Measurements from ENCODE around the gene PTPRZ1.

The PTPRZ1 gene

GRCh38 chr7:122067077-122067476 lies 194.1 kb downstream of the PTPRZ1 start:
- CTCF ChIA-PET, result no interaction called here
- no peak for DNase-seq (ENCODE audit: low read depth, low spot score)
- H3K4me3 ChIP-seq (ENCODE audit: low read depth, low read length), result no peak overlapping the region
- TF ChIP-seq CTCF (IDR thresholded peaks at IDR 0.05; ENCODE audit: insufficient read depth, low read length, missing control alignments), result no peak
- POLR2A ChIA-PET, result no interaction called here

DNA sequence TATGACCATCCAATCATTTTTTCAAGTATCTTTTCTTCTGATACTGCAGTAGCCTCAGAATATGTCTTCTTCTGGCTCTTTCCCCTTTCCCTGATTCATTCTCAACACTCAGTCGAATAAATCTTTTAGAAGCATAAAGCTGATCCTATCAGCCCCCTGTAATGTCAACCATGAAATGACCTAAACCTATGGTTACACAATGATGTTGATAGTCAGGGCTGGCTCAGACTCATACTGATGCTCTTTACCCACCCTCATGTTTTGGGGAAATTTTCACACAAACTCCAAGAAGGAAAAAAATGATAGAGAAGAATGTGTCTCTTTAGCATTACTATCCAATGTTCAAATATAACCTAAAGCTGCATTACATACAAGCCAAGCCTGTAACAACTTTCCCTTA lies 195.1 kb downstream of the PTPRZ1 start:
- H3K4me3 ChIP-seq (ENCODE audit: low read depth, low read length), result no peak overlapping the region
- no peak for DNase-seq (ENCODE audit: low read depth, low spot score)
- POLR2A ChIA-PET, result no interaction called here
- TF ChIP-seq CTCF (IDR thresholded peaks at IDR 0.05; ENCODE audit: insufficient read depth, low read length, missing control alignments), result no peak
- CTCF ChIA-PET, result no interaction called here

DNA sequence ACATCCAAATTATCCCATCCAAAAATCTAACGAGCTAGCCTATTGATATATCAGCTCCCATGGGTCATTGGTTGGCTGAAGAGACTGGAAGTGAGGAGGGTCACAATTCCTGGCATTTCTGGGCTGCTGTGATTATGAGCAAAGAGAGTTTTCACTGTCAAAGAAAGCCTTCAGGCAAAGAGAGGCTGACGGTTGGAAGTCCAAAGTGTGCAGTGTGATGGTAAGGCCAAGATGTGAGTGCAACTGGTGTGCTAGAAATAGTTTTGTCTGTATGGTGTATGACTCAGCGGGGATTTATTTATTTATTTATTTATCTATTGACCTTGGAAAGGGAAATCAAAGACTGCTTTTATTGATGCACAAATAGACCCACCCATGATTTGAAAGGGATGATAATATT lies 196.0 kb downstream of the PTPRZ1 start:
- no peak for TF ChIP-seq CTCF (IDR thresholded peaks at IDR 0.05; ENCODE audit: insufficient read depth, low read length, missing control alignments)
- H3K4me3 ChIP-seq (ENCODE audit: low read depth, low read length), result no peak overlapping the region
- ChIA-PET CTCF (no interaction called here), POLR2A (no interaction called here)
- no peak for DNase-seq (ENCODE audit: low read depth, low spot score)

- no peak overlapping the region for H3K4me3 ChIP-seq (ENCODE audit: low read depth, low read length)
- no peak for TF ChIP-seq CTCF (IDR thresholded peaks at IDR 0.05; ENCODE audit: insufficient read depth, low read length, missing control alignments)
- POLR2A ChIA-PET, result no interaction called here
- no peak for DNase-seq (ENCODE audit: low read depth, low spot score)
- CTCF ChIA-PET, result no interaction called here
Observed at GRCh38 chr7:122070062-122070461, 197.1 kb downstream of the PTPRZ1 start.

DNA sequence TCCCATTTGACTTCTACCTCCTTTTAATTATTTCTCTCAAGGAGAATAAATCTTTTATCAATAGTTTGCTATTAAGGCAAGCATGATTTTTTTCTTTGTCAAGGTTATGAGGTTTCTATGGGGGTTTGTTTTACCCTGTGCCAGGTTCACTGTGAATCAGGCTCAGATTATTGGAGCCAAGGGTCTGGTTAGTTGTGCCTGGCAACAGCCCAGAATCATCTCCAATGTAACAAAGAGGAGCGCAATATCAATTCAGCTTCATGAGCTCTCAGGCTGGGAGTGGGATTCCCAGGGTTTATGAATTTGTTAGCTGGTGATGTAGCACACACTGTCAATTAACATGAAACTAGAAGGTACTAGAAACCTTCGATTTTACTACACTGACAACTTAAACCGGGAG lies 197.9 kb downstream of the PTPRZ1 start:
- H3K4me3 ChIP-seq (ENCODE audit: low read depth, low read length), result no peak overlapping the region
- no peak for DNase-seq (ENCODE audit: low read depth, low spot score)
- TF ChIP-seq CTCF (IDR thresholded peaks at IDR 0.05; ENCODE audit: insufficient read depth, low read length, missing control alignments), result no peak
- ChIA-PET POLR2A (no interaction called here), CTCF (no interaction called here)

DNA sequence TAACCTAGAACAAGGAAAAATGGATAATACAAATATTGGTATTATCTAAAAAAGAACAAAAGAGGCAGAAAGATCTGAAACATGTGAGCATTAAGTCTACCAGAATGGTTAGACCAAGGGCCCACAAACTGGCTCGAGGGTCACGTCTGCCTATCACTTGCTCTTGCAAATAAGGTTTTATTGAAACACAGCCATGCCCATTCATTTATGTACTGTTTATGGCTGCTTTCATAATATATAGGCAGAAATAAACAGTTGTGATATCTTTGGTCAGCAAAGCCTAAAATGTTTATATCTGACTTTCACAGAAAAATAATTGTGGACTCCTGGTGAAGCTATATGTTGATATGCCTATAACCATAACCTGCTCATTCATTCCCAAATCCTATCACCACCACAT lies 199.3 kb downstream of the PTPRZ1 start:
- ChIA-PET POLR2A (no interaction called here), CTCF (no interaction called here)
- DNase-seq (ENCODE audit: low read depth, low spot score), result no peak
- H3K4me3 ChIP-seq (ENCODE audit: low read depth, low read length), result no peak overlapping the region
- TF ChIP-seq CTCF (IDR thresholded peaks at IDR 0.05; ENCODE audit: insufficient read depth, low read length, missing control alignments), result no peak

All from AG04449 (cell line).